GM12892 (cell line): ENCODE data around the gene GAS7.

ENCODE experiments used
- POLR2A ChIP-seq: IDR thresholded peaks from 2 replicates; pipeline ENCODE4 v1.6.1; 2011; ENCODE audit warnings: low read depth, low read length, control low read depth
- POLR2AphosphoS5 ChIP-seq: IDR thresholded peaks from 2 replicates; pipeline ENCODE4 v1.6.1; 2011; ENCODE audit warnings: low read depth, low read length, control low read depth
- TAF1 ChIP-seq: IDR thresholded peaks from 2 replicates; pipeline ENCODE4 v1.6.1; 2011; ENCODE audit warnings: low read depth, mild to moderate bottlenecking, control low read depth, low read length, borderline replicate concordance

DNA sequence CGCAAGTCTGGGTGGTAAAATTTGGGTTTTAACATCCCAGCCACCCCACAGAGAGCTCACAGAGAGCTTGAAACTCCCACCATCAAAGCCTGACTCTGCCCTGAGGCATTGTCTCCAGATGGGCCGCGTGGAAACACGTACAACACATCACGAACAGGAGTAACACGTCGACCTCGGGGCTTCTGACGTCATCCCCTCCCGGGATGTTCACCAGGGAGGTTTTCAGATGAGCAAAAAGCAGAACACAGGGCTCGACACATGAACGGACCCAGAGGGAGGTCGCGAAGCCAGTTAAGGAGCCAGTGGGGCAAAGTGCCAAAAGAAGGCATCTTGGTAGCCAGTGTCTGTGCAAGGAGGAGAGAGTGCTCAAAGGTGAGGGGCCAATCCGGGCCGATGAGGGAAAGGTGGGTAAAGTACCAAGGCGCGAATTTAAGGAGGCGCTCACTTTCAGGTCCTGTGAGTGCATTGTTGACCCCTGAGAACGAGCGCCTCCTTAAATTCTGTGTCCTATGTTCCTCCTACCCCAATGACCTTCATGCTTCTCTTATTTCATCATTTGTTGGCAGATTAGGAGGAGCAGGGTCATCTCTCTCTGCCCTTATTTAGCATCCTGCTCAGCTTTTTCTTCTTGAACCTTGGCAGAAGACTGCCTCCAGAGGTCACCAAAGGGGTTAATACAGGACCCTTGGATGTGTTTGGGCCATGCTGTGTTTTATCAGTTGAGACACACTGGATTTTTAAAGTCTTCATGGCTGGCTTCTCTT lies 298.9 kb downstream of the GAS7 start:
- TF ChIP-seq POLR2A (no peak), POLR2AphosphoS5 (no peak), TAF1 (no peak)
